ENCODE measurements around the gene NFKBIE.

NFKBIE gene

GRCh38 chr6:44297063-44298038 is 32.0 kb upstream of the NFKBIE start:
- DNase-seq: peak; percentile 46

GRCh38 chr6:44294832-44295791 is 29.8 kb upstream of the NFKBIE start:
- DNase-seq: no peak

GRCh38 chr6:44292661-44293365 is 27.5 kb upstream of the NFKBIE start:
- DNase-seq: no peak

- no peak for DNase-seq
Observed at GRCh38 chr6:44291841-44292240, 26.5 kb upstream of the NFKBIE start.

GRCh38 chr6:44289726-44290260 is 24.4 kb upstream of the NFKBIE start:
- no peak for DNase-seq

- DNase-seq: no peak
Observed at GRCh38 chr6:44286747-44287146, 21.4 kb upstream of the NFKBIE start.

- DNase-seq: no peak
Observed at GRCh38 chr6:44286285-44286565, 20.9 kb upstream of the NFKBIE start.

- DNase-seq: no peak
Observed at GRCh38 chr6:44285552-44286284, 20.4 kb upstream of the NFKBIE start.

GRCh38 chr6:44284867-44285266 is 19.5 kb upstream of the NFKBIE start:
- no peak for DNase-seq

GRCh38 chr6:44284121-44284520 is 18.8 kb upstream of the NFKBIE start:
- DNase-seq: no peak

DNA sequence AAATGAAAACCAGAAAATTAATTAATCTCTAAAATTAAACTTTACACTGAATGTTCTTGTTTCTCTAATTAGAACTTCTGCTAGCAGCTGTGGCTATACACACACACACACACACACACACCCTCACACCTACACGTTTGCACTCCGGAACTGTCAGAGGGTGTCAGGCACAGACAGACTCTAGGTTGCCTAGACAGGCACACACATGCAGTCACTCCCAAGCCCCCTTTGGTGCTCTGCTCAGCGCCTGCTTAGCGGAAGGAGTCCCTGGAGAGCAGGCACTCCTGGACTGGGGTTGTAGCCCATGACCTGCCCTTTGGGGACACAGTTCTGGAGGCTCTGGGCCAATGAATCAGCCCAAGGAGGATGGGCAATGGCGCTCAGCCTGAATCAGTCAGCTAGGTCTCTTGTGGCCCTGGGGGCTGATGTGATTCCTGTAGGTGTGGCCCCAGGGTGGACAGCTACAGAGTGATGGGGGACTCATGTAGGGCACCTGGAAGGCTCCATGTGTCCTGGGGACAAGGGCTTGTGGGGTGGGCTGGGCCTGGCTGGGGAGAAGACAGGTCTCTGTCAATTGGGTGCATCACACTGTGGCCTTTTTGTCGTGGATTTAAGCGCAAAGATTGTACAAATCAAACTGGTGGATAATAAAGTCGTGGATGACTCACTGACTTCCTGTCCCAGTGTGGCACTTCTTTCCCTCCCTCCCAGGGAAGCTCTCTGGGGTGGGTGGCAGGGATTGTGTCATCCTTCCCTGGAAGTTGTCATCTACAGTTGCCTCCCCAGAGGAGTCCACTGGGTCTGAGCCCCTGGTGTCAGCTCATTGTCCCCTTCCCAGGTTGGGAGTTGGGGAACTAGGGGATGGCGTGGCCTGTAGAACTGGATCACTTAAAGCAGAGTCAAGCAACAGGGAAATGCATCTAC is 13.7 kb upstream of the NFKBIE start:
- DNase-seq: no peak

- no peak for DNase-seq
Observed at GRCh38 chr6:44278315-44278714, 13.0 kb upstream of the NFKBIE start.

DNA sequence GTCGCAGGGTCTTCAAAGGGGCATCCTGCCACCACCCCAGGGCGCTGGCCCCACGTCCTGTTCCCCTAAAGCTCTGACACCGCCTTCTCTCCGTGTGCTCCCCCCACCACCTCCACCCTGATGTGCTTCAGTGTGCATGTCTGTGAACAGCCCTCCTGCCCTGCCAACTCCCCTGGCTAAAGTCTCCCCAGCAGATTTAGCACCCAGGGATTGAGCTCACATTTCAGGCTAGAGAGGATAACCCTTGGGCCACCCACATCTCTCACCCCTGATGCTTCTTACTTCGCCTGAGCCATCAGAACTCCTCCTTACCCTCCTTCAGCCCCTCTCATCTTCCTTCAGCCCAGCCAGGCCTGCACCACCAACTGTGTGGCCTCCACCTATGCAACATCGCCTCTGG is 12.4 kb upstream of the NFKBIE start:
- no peak for DNase-seq

DNA sequence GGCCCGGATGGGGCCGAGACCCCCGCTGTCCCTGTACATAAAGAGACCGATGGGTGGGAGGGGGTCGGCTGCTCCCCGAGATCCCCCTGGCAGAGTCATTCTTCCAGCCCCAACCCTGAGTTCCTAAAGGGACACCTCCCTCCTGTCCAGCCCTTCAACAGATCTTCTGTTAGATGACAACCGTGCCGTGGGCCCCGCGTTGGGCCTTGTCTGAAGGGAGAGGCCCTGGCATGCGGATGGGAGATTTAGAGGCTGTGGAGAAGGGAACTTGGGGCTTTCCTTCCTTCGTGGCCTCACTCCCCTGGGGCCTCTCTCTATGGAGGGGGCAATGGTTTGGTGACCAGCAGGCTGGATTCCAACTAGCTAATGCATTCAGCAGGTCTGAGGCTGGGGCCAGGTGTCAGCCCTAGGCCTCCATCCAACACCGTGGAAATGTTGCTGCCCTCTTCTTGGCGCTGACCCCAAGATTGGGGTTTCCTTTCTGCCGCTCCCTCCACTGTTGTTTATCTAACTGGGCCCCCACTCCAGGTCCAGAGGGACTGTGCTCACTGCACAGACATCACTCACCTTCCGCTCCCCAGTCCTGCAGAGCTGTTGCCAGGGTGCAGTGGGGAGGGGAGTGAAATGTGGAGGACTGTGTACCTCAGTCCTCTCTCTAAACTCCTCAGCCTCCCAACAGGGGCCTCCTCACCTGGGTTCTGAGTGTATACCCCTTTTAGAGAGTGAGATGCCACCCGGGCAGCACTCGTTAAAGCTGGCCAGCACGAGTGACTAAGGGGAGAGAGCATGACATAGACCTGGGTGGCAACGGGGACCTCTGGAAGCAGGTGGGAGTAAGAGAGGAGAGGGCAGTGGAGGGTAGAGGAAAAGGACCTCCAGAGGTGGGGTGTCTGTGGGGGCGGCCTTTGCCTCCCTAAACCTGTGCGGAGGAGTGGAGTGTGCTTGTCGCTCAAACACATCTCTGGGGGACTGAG is 11.6 kb upstream of the NFKBIE start:
- DNase-seq: no peak

DNA sequence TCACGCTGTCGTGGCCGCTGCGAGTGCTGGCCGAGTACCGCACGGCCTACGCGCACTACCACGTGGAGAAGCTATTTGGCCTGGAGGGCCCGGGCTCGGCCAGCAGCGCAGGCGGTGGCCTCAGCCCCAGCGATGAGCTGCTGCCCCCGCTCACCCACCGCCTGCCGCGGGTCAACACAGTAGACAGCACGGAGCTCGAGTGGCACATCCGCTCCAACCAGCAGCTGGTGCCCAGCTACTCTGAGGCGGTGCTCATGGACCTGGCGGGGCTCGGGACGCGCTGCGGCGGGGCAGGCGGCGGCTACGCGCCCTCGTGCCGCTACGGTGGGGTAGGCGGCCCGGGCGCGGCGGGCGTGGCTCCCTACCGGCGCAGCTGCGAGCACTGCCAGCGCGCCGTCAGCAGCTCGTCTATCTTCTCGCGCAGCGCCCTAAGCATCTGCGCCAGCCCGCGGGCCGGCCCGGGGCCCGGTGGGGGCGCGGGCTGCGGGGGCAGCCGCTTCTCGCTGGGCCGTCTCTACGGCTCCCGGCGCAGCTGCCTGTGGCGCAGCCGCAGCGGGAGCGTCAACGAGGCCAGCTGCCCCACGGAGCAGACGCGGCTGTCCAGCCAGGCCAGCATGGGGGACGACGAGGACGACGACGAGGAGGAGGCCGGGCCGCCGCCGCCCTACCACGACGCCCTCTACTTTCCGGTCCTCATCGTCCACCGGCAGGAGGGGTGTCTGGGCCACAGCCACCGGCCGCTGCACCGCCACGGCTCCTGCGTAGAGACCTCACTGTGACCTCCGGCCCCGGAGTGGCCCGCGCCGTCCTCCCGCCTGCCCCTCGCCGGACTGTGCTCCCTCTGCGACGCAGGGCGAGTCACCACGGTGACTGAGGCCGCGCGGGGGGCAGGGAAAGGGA is 10.6 kb upstream of the NFKBIE start:
- no peak for DNase-seq

- DNase-seq: no peak
Observed at GRCh38 chr6:44275271-44275748, 10.0 kb upstream of the NFKBIE start.

- DNase-seq: no peak
Observed at GRCh38 chr6:44273617-44274016, 8.3 kb upstream of the NFKBIE start.

DNA sequence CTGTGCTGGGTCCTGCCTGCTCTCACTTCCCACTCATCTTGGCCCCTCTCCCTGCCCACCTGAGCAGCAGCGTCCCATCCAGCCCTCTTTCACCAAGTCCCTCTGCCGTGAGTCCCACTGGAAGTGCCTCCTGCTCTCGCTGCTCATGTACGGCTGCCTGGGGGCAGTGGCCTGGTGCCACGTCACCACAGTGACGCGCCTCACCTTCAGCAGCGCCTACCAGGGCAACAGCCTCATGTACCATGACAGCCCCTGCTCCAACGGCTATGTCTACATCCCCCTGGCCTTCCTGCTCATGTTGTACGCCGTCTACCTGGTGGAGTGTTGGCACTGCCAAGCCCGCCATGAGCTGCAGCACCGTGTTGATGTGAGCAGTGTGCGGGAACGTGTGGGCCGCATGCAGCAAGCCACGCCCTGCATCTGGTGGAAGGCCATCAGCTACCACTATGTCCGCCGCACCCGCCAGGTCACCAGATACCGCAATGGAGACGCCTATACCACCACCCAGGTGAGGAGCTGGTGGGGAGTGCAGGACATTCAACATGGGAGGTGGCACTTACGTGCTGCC is 7.7 kb upstream of the NFKBIE start:
- no peak for DNase-seq
